Body of pancreas (tissue), 4 donors: ENCODE measurements around the gene TPMT.

Experiments
- CTCF ChIP-seq, 7 experiments: fragments of 450-650 bp in 4 of 7; fragments of 200-600 bp in 3 of 7; sonication (generic) in 3 of 7; IDR thresholded peaks; one replicate each; pipeline ENCODE4 v1.5.1; 2016 to 2019; ENCODE audit warnings: antibody characterized with exemption in 7 of 7
- POLR2A ChIP-seq, 3 donors: fragments of 450-650 bp; IDR thresholded peaks; one replicate each; pipeline ENCODE4 v1.6.1; 2016; ENCODE audit warnings: antibody characterized with exemption in 3 of 3, mild to moderate bottlenecking in 2 of 3

- TF ChIP-seq CTCF (IDR thresholded peaks at IDR 0.05) (no peak), POLR2A (IDR thresholded peaks at IDR 0.05) (no peak)
Observed at GRCh38 chr6:18189196-18189595, 34.3 kb upstream of the TPMT start.
